HEK293 (cell line): ENCODE data around the gene ZNF32.

ENCODE experiments used
- CTCF ChIA-PET: fragments of 350-600 bp; formaldehyde crosslinking; extraction: SDS; loops from one replicate; lab custom pipeline; 2021; ENCODE audit warnings: antibody characterized with exemption; lab: Yijun Ruan, JAX
- POLR2A ChIA-PET: fragments of 300-600 bp; formaldehyde crosslinking; extraction: SDS; loops from one replicate; lab custom pipeline; 2020; ENCODE audit warnings: antibody characterized with exemption, inconsistent platforms; lab: Yijun Ruan, JAX
- H3K27ac ChIP-seq: fragments of 200-500 bp; sonication (Bioruptor generic); 2 replicates; pipeline ENCODE4 v1.5.1; 2014; ENCODE audit warnings: low read depth, low read length, control low read depth, inconsistent platforms; ENCODE audit errors: extremely low read depth
- H3K36me3 ChIP-seq, 2 experiments: fragments of 200-500 bp in 1 of 2; sonication (Bioruptor generic) in 1 of 2; 1 replicate in 1 of 2; 2 replicates in 1 of 2; pipeline ENCODE4 v1.5.1; 2014 to 2017; ENCODE audit warnings: inconsistent platforms in 2 of 2, low read length in 2 of 2; ENCODE audit not compliant: control insufficient read depth in 2 of 2, insufficient read depth in 1 of 2
- H3K4me1 ChIP-seq: fragments of 200-500 bp; sonication (Bioruptor generic); 2 replicates; pipeline ENCODE4 v1.5.1; 2014; ENCODE audit warnings: mild to moderate bottlenecking, low read length, inconsistent platforms; ENCODE audit not compliant: control insufficient read depth, insufficient read depth
- H3K4me3 ChIP-seq: 2 replicates; pipeline ENCODE4 v1.5.1; 2011; ENCODE audit warnings: low read depth, mild to moderate bottlenecking, control low read depth, low read length, moderate library complexity
- H3K9me3 ChIP-seq: fragments of 200-500 bp; sonication (Bioruptor generic); 2 replicates; pipeline ENCODE4 v1.5.1; 2014; ENCODE audit warnings: low read depth, low read length, inconsistent platforms; ENCODE audit not compliant: control insufficient read depth, insufficient read depth
- CTCF ChIP-seq: fragments of 450-650 bp; formaldehyde crosslinking; IDR thresholded peaks from 2 replicates; pipeline ENCODE4 v1.5.1; 2016; ENCODE audit warnings: missing biosample characterization, missing genetic modification characterization
- GLI2 ChIP-seq: fragments of 450-650 bp; formaldehyde crosslinking; IDR thresholded peaks from 2 replicates; pipeline ENCODE4; 2017; ENCODE audit warnings: missing biosample characterization, missing genetic modification characterization, low read depth, borderline replicate concordance
- GLIS2 ChIP-seq: fragments of 450-650 bp; formaldehyde crosslinking; IDR thresholded peaks from 2 replicates; pipeline ENCODE4 v1.5.1; 2016; ENCODE audit warnings: missing biosample characterization, missing genetic modification characterization
- KLF10 ChIP-seq: fragments of 450-650 bp; IDR thresholded peaks from 2 replicates; pipeline ENCODE4 v1.5.1; 2018; ENCODE audit warnings: missing biosample characterization, mild to moderate bottlenecking, missing genetic modification characterization
- SP2 ChIP-seq: fragments of 450-650 bp; formaldehyde crosslinking; IDR thresholded peaks from 2 replicates; pipeline ENCODE4 v1.5.1; 2016; ENCODE audit warnings: missing biosample characterization, missing genetic modification characterization
- ZBTB1 ChIP-seq: fragments of 450-650 bp; formaldehyde crosslinking; IDR thresholded peaks from 2 replicates; pipeline ENCODE4 v1.5.1; 2016; ENCODE audit warnings: missing biosample characterization, missing genetic modification characterization
- ZBTB10 ChIP-seq: fragments of 450-650 bp; formaldehyde crosslinking; IDR thresholded peaks from 2 replicates; pipeline ENCODE4 v1.5.1; 2016; ENCODE audit warnings: missing biosample characterization, missing genetic modification characterization
- ZBTB48 ChIP-seq: fragments of 450-650 bp; formaldehyde crosslinking; IDR thresholded peaks from 2 replicates; pipeline ENCODE4 v1.5.1; 2016; ENCODE audit warnings: missing biosample characterization, missing genetic modification characterization
- ZFP69B ChIP-seq: fragments of 450-650 bp; formaldehyde crosslinking; IDR thresholded peaks from 2 replicates; pipeline ENCODE4 v1.5.1; 2016; ENCODE audit warnings: missing biosample characterization, missing genetic modification characterization
- ZNF146 ChIP-seq: fragments of 450-650 bp; formaldehyde crosslinking; IDR thresholded peaks from 2 replicates; pipeline ENCODE4 v1.5.1; 2016; ENCODE audit warnings: missing biosample characterization, missing genetic modification characterization
- ZNF16 ChIP-seq: fragments of 450-650 bp; formaldehyde crosslinking; IDR thresholded peaks from 2 replicates; pipeline ENCODE4 v1.5.1; 2016; ENCODE audit warnings: low read depth, missing biosample characterization, missing genetic modification characterization
- ZNF175 ChIP-seq: fragments of 450-650 bp; formaldehyde crosslinking; IDR thresholded peaks from 2 replicates; pipeline ENCODE4 v1.5.1; 2016; ENCODE audit warnings: missing biosample characterization, missing genetic modification characterization
- ZNF221 ChIP-seq: fragments of 450-650 bp; formaldehyde crosslinking; IDR thresholded peaks from 2 replicates; pipeline ENCODE4 v1.5.1; 2017; ENCODE audit warnings: missing biosample characterization, missing genetic modification characterization, borderline replicate concordance
- ZNF223 ChIP-seq: fragments of 450-650 bp; formaldehyde crosslinking; IDR thresholded peaks from 2 replicates; pipeline ENCODE4 v1.5.1; 2016; ENCODE audit warnings: missing biosample characterization, missing genetic modification characterization
- ZNF341 ChIP-seq: fragments of 450-650 bp; formaldehyde crosslinking; IDR thresholded peaks from 2 replicates; pipeline ENCODE4; 2016; ENCODE audit warnings: low read depth, missing biosample characterization, missing genetic modification characterization
- ZNF433 ChIP-seq: fragments of 450-650 bp; formaldehyde crosslinking; IDR thresholded peaks from 2 replicates; pipeline ENCODE4 v1.5.1; 2016; ENCODE audit warnings: missing biosample characterization, missing genetic modification characterization, low read depth
- ZNF473 ChIP-seq: fragments of 450-650 bp; formaldehyde crosslinking; IDR thresholded peaks from 2 replicates; pipeline ENCODE4 v1.5.1; 2017; ENCODE audit warnings: missing biosample characterization, missing genetic modification characterization
- ZNF518A ChIP-seq: fragments of 450-650 bp; formaldehyde crosslinking; conservative IDR thresholded peaks from 2 replicates; pipeline ENCODE4 v1.5.1; 2016; ENCODE audit warnings: low read depth, missing biosample characterization, missing genetic modification characterization
- ZNF521 ChIP-seq: fragments of 450-650 bp; formaldehyde crosslinking; IDR thresholded peaks from 2 replicates; pipeline ENCODE4 v1.5.1; 2017; ENCODE audit warnings: missing biosample characterization, mild to moderate bottlenecking, missing genetic modification characterization
- ZNF530 ChIP-seq: fragments of 450-650 bp; formaldehyde crosslinking; IDR thresholded peaks from 2 replicates; pipeline ENCODE4 v1.5.1; 2016; ENCODE audit warnings: low read depth, missing biosample characterization, missing genetic modification characterization
- ZNF571 ChIP-seq: fragments of 450-650 bp; formaldehyde crosslinking; IDR thresholded peaks from 2 replicates; pipeline ENCODE4 v1.5.0; 2017; ENCODE audit warnings: missing biosample characterization, missing genetic modification characterization
- ZNF660 ChIP-seq: fragments of 450-650 bp; IDR thresholded peaks from 2 replicates; pipeline ENCODE4 v1.5.1; 2018; ENCODE audit warnings: missing biosample characterization, mild to moderate bottlenecking, missing genetic modification characterization
- ZNF664 ChIP-seq: fragments of 450-650 bp; formaldehyde crosslinking; IDR thresholded peaks from 2 replicates; pipeline ENCODE4 v1.5.1; 2016; ENCODE audit warnings: missing biosample characterization, missing genetic modification characterization
- ZNF76 ChIP-seq: fragments of 450-650 bp; formaldehyde crosslinking; IDR thresholded peaks from 2 replicates; pipeline ENCODE4; 2016; ENCODE audit warnings: low read depth, missing biosample characterization, missing genetic modification characterization, borderline replicate concordance
- ZNF792 ChIP-seq: fragments of 450-650 bp; formaldehyde crosslinking; IDR thresholded peaks from 2 replicates; pipeline ENCODE4 v1.5.1; 2016; ENCODE audit warnings: missing biosample characterization, missing genetic modification characterization
- ZXDB ChIP-seq: fragments of 450-650 bp; formaldehyde crosslinking; IDR thresholded peaks from 2 replicates; pipeline ENCODE4 v1.5.1; 2016; ENCODE audit warnings: missing biosample characterization, missing genetic modification characterization

The ZNF32 gene

GRCh38 chr10:43607199-43607573, 41.5 kb downstream of the ZNF32 start:
- TF ChIP-seq ZBTB48 (tag by site-specific recombination) (no peak), ZNF221 (tag by site-specific recombination) (no peak), ZNF664 (tag by site-specific recombination) (no peak), GLI2 (tag by site-specific recombination) (no peak), ZNF341 (tag by site-specific recombination) (no peak), ZBTB1 (tag by site-specific recombination) (no peak), ZNF571 (no peak), ZNF175 (tag by site-specific recombination) (no peak), KLF10 (tag by site-specific recombination) (no peak), ZNF146 (tag by site-specific recombination) (no peak), ZBTB10 (tag by site-specific recombination) (no peak), ZNF223 (no peak)
- TF ChIP-seq, all 188 proteins: peak for 0
- ChIA-PET POLR2A (no interaction called here), CTCF (no interaction called here)
- Histone ChIP-seq H3K4me1 (no peaks in the 10 kb centered on the region), H3K9me3 (no peaks in the 10 kb centered on the region), H3K27ac (no peak overlapping the region), H3K4me3 (no peak overlapping the region), H3K36me3 (peaks cover 8 to 38% of the 10 kb centered on the region in 2 experiments; a peak in 2 of 3 replicates)

- ChIA-PET POLR2A (no interaction called here), CTCF (interaction anchor here (0.9 kb wide), 1 partner anchor 44 kb away, joined by 3 read pairs; no protein-coding TSS in a partner anchor)
- Histone ChIP-seq H3K4me1 (no peaks in the 10 kb centered on the region), H3K9me3 (no peaks in the 10 kb centered on the region), H3K36me3 (peaks cover 8 to 32% of the 10 kb centered on the region in 2 experiments; a peak in 2 of 3 replicates), H3K4me3 (peak within 1 kb of the TSS; percentile 66), H3K27ac (no peak within 1 kb of the TSS; the same call in 1 of the 2 replicates)
- TF ChIP-seq SP2 (tag by site-specific recombination) (peak; percentile 94), ZNF433 (tag by site-specific recombination) (no peak), ZFP69B (tag by site-specific recombination) (no peak), CTCF (no peak), ZXDB (tag by site-specific recombination) (peak; percentile 94), ZNF521 (tag by site-specific recombination) (no peak), ZNF792 (no peak), ZNF530 (tag by site-specific recombination) (no peak), ZNF571 (no peak), ZNF16 (tag by site-specific recombination) (no peak), ZNF660 (tag by site-specific recombination) (0 out of 2 replicates have a peak, but pooled peaks have one; percentile 34), GLIS2 (peak; percentile 79), ZNF473 (tag by site-specific recombination) (no peak), ZNF518A (peak; percentile 96), ZNF76 (tag by site-specific recombination) (peak; percentile 92), ZBTB48 (tag by site-specific recombination) (no peak)
Measured at GRCh38 chr10:43606323-43607198, 42.1 kb downstream of the ZNF32 start, which contains the start of gene ZNF485. TSS of gene ZNF485 (plus strand) at chr10:43606438. CDS start at chr10:43607051, 613 bp downstream.
